T-cell (primary cell): Measurements from ENCODE around the gene YAE1. TPM values are rescaled to one million over a fixed set of nuclear protein-coding genes. Genes with fewer than 3 reads are reported as not detected.

ENCODE experiments used
- ATAC-seq, 4 experiments: fragments of 200-7000 bp in 3 of 4; fragments of 150-1000 bp in 1 of 4; cut with Tn5 transposase; replicated peaks in 1 of 4; 1 replicate in 3 of 4; 2 replicates in 1 of 4; pipeline ENCODE4 v1.10.0; 2021; ENCODE audit warnings: moderate library complexity in 3 of 4, mild to moderate bottlenecking in 2 of 4, moderate number of reproducible peaks in 1 of 4
- CTCF ChIA-PET, 2 donors: fragments of 300-600 bp; sonication (Branson Sonifier 250); formaldehyde crosslinking; loops; one replicate each; lab custom pipeline; 2022; ENCODE audit warnings: antibody characterized with exemption in 2 of 2; lab: Charles Lee
- POLR2A ChIA-PET, 2 donors: fragments of 300-600 bp; sonication (Branson Sonifier 250); formaldehyde crosslinking; loops; one replicate each; lab custom pipeline; 2022; ENCODE audit warnings: antibody characterized with exemption in 2 of 2; lab: Charles Lee
- DNase-seq, 35 experiments: peaks; one replicate each; pipeline versions ENCODE4 v3.0.0 to v3.0.0-alpha.2; 2013 to 2023
- H3K27ac ChIP-seq: one replicate; pipeline ENCODE4 v1.5.1; 2013; ENCODE audit warnings: low read length
- H3K27me3 ChIP-seq, 2 experiments: replicated peaks in 1 of 2; 1 replicate in 1 of 2; 2 replicates in 1 of 2; pipeline versions ENCODE4 v1.6.1 to v1.7.0; 2013; ENCODE audit warnings: low read length in 1 of 2, mixed read lengths in 1 of 2; ENCODE audit not compliant: control insufficient read depth in 2 of 2, insufficient read depth in 2 of 2; ENCODE audit errors: extremely low read depth in 1 of 2
- H3K36me3 ChIP-seq, 2 donors: 1 replicate in 1 of 2; 2 replicates in 1 of 2; pipeline versions ENCODE4 v1.6.1 to v1.7.0; 2013; ENCODE audit warnings: low read length in 1 of 2; ENCODE audit not compliant: control insufficient read depth in 2 of 2, insufficient read depth in 1 of 2; ENCODE audit errors: extremely low read depth in 1 of 2
- H3K4me1 ChIP-seq, 2 experiments: 1 replicate in 1 of 2; 2 replicates in 1 of 2; pipeline versions ENCODE4 v1.6.1 to v1.7.0; 2013; ENCODE audit warnings: low read length in 2 of 2, mixed read lengths in 1 of 2; ENCODE audit not compliant: insufficient read depth in 2 of 2, control insufficient read depth in 1 of 2; ENCODE audit errors: extremely low read depth in 1 of 2
- H3K4me3 ChIP-seq, 2 donors: 1 replicate in 1 of 2; 2 replicates in 1 of 2; pipeline versions ENCODE4 v1.5.1 to v1.7.0; 2013; ENCODE audit warnings: mild to moderate bottlenecking in 2 of 2, low read length in 1 of 2, moderate library complexity in 1 of 2; ENCODE audit not compliant: control insufficient read depth in 1 of 2; ENCODE audit errors: extremely low read depth in 1 of 2
- H3K9me3 ChIP-seq: 2 replicates; pipeline ENCODE4 v1.7.0; 2013
- H3K27ac Mint-ChIP-seq, 2 donors: one replicate each; pipeline ENCODE4 v1.8.0; 2020 to 2021; ENCODE audit warnings: mild to moderate bottlenecking in 2 of 2, mixed read lengths in 2 of 2
- H3K27me3 Mint-ChIP-seq, 2 donors: one replicate each; pipeline ENCODE4 v1.8.0; 2021 to 2022; ENCODE audit warnings: mixed read lengths in 2 of 2
- H3K36me3 Mint-ChIP-seq: one replicate; pipeline ENCODE4 v1.8.0; 2021; ENCODE audit warnings: mixed read lengths
- H3K4me1 Mint-ChIP-seq, 3 donors: one replicate each; pipeline ENCODE4 v1.8.0; 2020 to 2022; ENCODE audit warnings: mixed read lengths in 3 of 3, mild to moderate bottlenecking in 1 of 3
- H3K4me3 Mint-ChIP-seq, 3 donors: one replicate each; pipeline ENCODE4 v1.8.0; 2020 to 2022; ENCODE audit warnings: mild to moderate bottlenecking in 3 of 3, mixed read lengths in 3 of 3, moderate library complexity in 3 of 3
- H3K9me3 Mint-ChIP-seq, 3 donors: one replicate each; pipeline ENCODE4 v1.8.0; 2020 to 2022; ENCODE audit warnings: mixed read lengths in 3 of 3
- WGBS: methylation state at CpG from one replicate; pipeline ENCODE4 v1.1.5; 2013; ENCODE audit warnings: missing lambda C conversion rate; ENCODE audit not compliant: insufficient coverage; 5-methylcytosine and 5-hydroxymethylcytosine counted together
- total RNA-seq, 35 experiments: library from RNA in 6 of 35; stranded (reverse) in 6 of 35; fragments of 120-200 nt in 1 of 35; gene quantifications; one replicate each; pipeline versions ENCODE4 v1.2.1 to v1.2.4 and lab custom pipeline; 2013 to 2026

The YAE1 gene
- total RNA-seq, 5 donors from 2014 or later (not counting 1 experiment from before 2014, with no cell fraction given): 7.5 to 21.9 (median 15.6) TPM

GRCh38 chr7:39580149-39580874 is 14.1 kb downstream of the YAE1 start:
- Histone ChIP-seq H3K9me3 (no peaks in the 10 kb centered on the region), H3K4me3 (no peak overlapping the region), H3K27me3 (no peaks in the 10 kb centered on the region), H3K36me3 (peaks cover 0 to 4% of the 10 kb centered on the region in 2 donors), H3K27ac (no peak overlapping the region), H3K4me1 (no peaks in the 10 kb centered on the region)
- Mint-ChIP-seq H3K36me3 (peaks cover 7% of the 10 kb centered on the region), H3K4me1 (peaks cover 9 to 12% (median 10%) of the 10 kb centered on the region in 3 donors), H3K27ac (peak overlapping the region; percentile 9 to 13), H3K9me3 (no peaks in the 10 kb centered on the region), H3K4me3 (no peak overlapping the region), H3K27me3 (no peaks in the 10 kb centered on the region)
- CTCF ChIA-PET: interaction anchor here (0.5 to 7.0 kb wide), 53 partner anchors 8 to 726 kb away, joined by 3 to 180 read pairs (median 4); partner anchors contain the start of gene RALA (in 2 of the 2)
- 18% methylated on average over 5 of the region's 8 CpGs for WGBS
- DNase-seq (peak; percentile 36 to 94 (median 69)), ATAC-seq (peak; percentile 86 to 91 (median 90))
- POLR2A ChIA-PET: interaction anchor here (0.5 to 0.7 kb wide), 5 partner anchors 13 to 371 kb away, joined by 3 to 7 read pairs (median 4); no protein-coding TSS in a partner anchor

- Histone ChIP-seq H3K4me1 (no peaks in the 10 kb centered on the region), H3K36me3 (no peaks in the 10 kb centered on the region), H3K9me3 (no peaks in the 10 kb centered on the region), H3K27me3 (no peaks in the 10 kb centered on the region), H3K27ac (no peak overlapping the region), H3K4me3 (no peak overlapping the region)
- no peak for DNase-seq
- ChIA-PET POLR2A (interaction anchor here in 1 of 2 donors (0.6 kb wide), 1 partner anchor 83 kb away, joined by 5 read pairs; no protein-coding TSS in a partner anchor), CTCF (interaction anchor here (0.8 to 7.0 kb wide), 8 partner anchors 11 to 470 kb away, joined by 3 to 180 read pairs (median 20); no protein-coding TSS in a partner anchor)
- Mint-ChIP-seq H3K9me3 (no peaks in the 10 kb centered on the region), H3K36me3 (no peaks in the 10 kb centered on the region), H3K4me1 (peaks cover 10 to 12% (median 12%) of the 10 kb centered on the region in 3 donors), H3K27ac (no peak overlapping the region), H3K4me3 (no peak overlapping the region), H3K27me3 (no peaks in the 10 kb centered on the region)
- no CpG with 5 or more reads among the region's 2 CpGs for whole genome bisulfite sequencing
- no peak for ATAC-seq
These were observed 16.3 kb downstream of the YAE1 start for GRCh38 chr7:39582536-39582935.

GRCh38 chr7:39583539-39583938 is 17.3 kb downstream of the YAE1 start:
- no peak overlapping the region for H3K4me3 ChIP-seq
- DNase-seq: no peak
- POLR2A ChIA-PET: no interaction called here
- H3K27ac Mint-ChIP-seq: no peak overlapping the region
- no peaks in the 10 kb centered on the region for H3K9me3 Mint-ChIP-seq
- H3K4me1 Mint-ChIP-seq: peaks cover 12 to 20% (median 19%) of the 10 kb centered on the region in 3 donors
- no peak for ATAC-seq
- H3K27me3 ChIP-seq: no peaks in the 10 kb centered on the region
- H3K9me3 ChIP-seq: no peaks in the 10 kb centered on the region
- no peak overlapping the region for H3K27ac ChIP-seq
- CTCF ChIA-PET: interaction anchor here (0.5 to 7.0 kb wide), 6 partner anchors 89 to 621 kb away, joined by 3 to 180 read pairs (median 3); no protein-coding TSS in a partner anchor
- no peak overlapping the region for H3K4me3 Mint-ChIP-seq
- H3K36me3 Mint-ChIP-seq: no peaks in the 10 kb centered on the region
- 80% methylated on average over 1 of the region's 2 CpGs for WGBS
- H3K36me3 ChIP-seq: no peaks in the 10 kb centered on the region
- H3K4me1 ChIP-seq: peaks cover 0 to 1% of the 10 kb centered on the region in 2 experiments
- no peaks in the 10 kb centered on the region for H3K27me3 Mint-ChIP-seq

GRCh38 chr7:39587393-39587792 is 21.2 kb downstream of the YAE1 start:
- no peak overlapping the region for H3K4me3 Mint-ChIP-seq
- peaks cover 10 to 42% (median 41%) of the 10 kb centered on the region in 3 donors for H3K4me1 Mint-ChIP-seq
- H3K36me3 Mint-ChIP-seq: no peaks in the 10 kb centered on the region
- H3K4me3 ChIP-seq: no peak overlapping the region
- no peak for ATAC-seq
- no peaks in the 10 kb centered on the region for H3K9me3 ChIP-seq
- no peak overlapping the region for H3K27ac ChIP-seq
- H3K27me3 ChIP-seq: no peaks in the 10 kb centered on the region
- H3K36me3 ChIP-seq: no peaks in the 10 kb centered on the region
- no peaks in the 10 kb centered on the region for H3K27me3 Mint-ChIP-seq
- DNase-seq: no peak
- H3K9me3 Mint-ChIP-seq: no peaks in the 10 kb centered on the region
- H3K4me1 ChIP-seq: peaks cover 7 to 8% of the 10 kb centered on the region in 2 experiments
- H3K27ac Mint-ChIP-seq: no peak overlapping the region
- POLR2A ChIA-PET: no interaction called here
- CTCF ChIA-PET: interaction anchor here in 1 of 2 donors (1.3 kb wide), 1 partner anchor 157 kb away, joined by 5 read pairs; no protein-coding TSS in a partner anchor

- no peak overlapping the region for H3K27ac Mint-ChIP-seq
- CTCF ChIA-PET: interaction anchor here (0.5 to 3.0 kb wide), 15 partner anchors 8 to 697 kb away, joined by 3 to 22 read pairs (median 4); no protein-coding TSS in a partner anchor
These were observed 22.2 kb downstream of the YAE1 start for GRCh38 chr7:39588416-39588815.

More at GRCh38 chr7:39588416-39588815, 22.2 kb downstream of the YAE1 start:
- DNase-seq: no peak
- peaks cover 7 to 8% of the 10 kb centered on the region in 2 experiments for H3K4me1 ChIP-seq
- H3K27me3 ChIP-seq: no peaks in the 10 kb centered on the region
- peaks cover 16 to 51% (median 47%) of the 10 kb centered on the region in 3 donors for H3K4me1 Mint-ChIP-seq
- H3K9me3 Mint-ChIP-seq: no peaks in the 10 kb centered on the region
- no peak overlapping the region for H3K27ac ChIP-seq
- H3K9me3 ChIP-seq: no peaks in the 10 kb centered on the region
- ATAC-seq: no peak
- H3K27me3 Mint-ChIP-seq: no peaks in the 10 kb centered on the region
- no peak overlapping the region for H3K4me3 Mint-ChIP-seq
- no peaks in the 10 kb centered on the region for H3K36me3 Mint-ChIP-seq
- no CpG with 5 or more reads among the region's 5 CpGs for WGBS
- no peaks in the 10 kb centered on the region for H3K36me3 ChIP-seq
- POLR2A ChIA-PET: interaction anchor here (0.6 to 0.7 kb wide), 5 partner anchors 17 to 545 kb away, joined by 3 to 11 read pairs (median 4); no protein-coding TSS in a partner anchor
- H3K4me3 ChIP-seq: no peak overlapping the region
